NT2/D1 (cell line): ENCODE data around the gene ABCB8.
A peak's percentile ranks its signal among the peaks of the same experiment; 100 is the strongest.

Experiments used
- SUZ12 ChIP-seq: IDR thresholded peaks from 2 replicates; pipeline ENCODE4 v1.6.1; 2011; ENCODE audit not compliant: insufficient read length, insufficient read depth; ENCODE audit errors: extremely low read depth
- YY1 ChIP-seq: IDR thresholded peaks from 2 replicates; pipeline ENCODE4 v1.6.1; 2011; ENCODE audit not compliant: insufficient read length, insufficient read depth
- ZNF274 ChIP-seq: IDR thresholded peaks from 2 replicates; pipeline ENCODE4 v1.6.1; 2011; ENCODE audit warnings: mild to moderate bottlenecking, low read depth, low read length

DNA sequence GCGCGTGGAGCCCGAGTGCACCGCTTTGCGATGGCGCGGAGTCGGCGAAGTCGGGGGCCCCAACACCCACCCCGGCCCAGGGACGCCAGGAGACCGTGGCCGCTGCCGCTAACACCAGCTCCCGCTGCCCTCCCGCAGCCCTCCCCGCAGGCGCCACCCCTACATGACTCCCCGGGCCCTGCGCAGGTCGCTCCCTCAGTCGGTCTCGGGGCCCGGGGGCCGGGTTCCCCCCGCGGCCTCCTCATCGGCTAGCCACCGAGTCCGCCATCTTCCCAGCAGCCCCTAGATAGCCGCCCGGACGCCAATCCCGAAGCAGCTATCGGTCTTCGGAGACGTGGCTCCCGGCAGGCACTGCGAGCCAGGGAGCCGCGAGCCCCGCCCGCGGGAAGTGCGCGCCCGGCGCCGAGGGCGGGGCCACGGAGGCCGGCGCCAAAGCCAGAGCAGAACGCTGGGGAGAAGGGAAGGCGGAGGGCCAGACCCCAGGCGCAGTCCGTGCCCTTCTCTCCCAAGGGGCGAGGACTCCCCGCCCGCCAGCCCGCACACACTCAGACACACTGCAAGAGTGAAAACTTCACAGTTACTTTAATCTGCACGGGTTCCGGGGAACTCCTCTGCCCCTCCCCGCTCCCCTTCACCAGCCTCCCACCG is 52.4 kb downstream of the ABCB8 start, which contains the start of gene FASTK:
- TF ChIP-seq SUZ12, result no peak
- peak; percentile 84 for TF ChIP-seq YY1
- no peak for TF ChIP-seq ZNF274
